ENCODE data around the gene NDUFS8. TPM values are rescaled to one million over a fixed set of nuclear protein-coding genes. Genes with fewer than 3 reads are reported as not detected.
A peak's percentile ranks its signal among the peaks of the same experiment; 100 is the strongest.

The NDUFS8 gene
- total RNA-seq, 3 donors from 2014 or later (not counting 1 experiment from before 2014, with no cell fraction given), result 84.5 to 95.2 (median 90.7) TPM

GRCh38 chr11:68004551-68005335 is 25.7 kb upstream of the NDUFS8 start:
- H3K27me3 Mint-ChIP-seq (ENCODE audit: low read depth in 2 of 2), result no peaks in the 10 kb centered on the region
- ATAC-seq, result no peak
- peaks cover 60% of the 10 kb centered on the region for H3K4me1 ChIP-seq (ENCODE audit: control insufficient read depth, insufficient read depth, low read length)
- no peaks in the 10 kb centered on the region for H3K9me3 Mint-ChIP-seq
- H3K27ac Mint-ChIP-seq, result peak overlapping the region in 1 of 2 donors; percentile 78
- no peaks in the 10 kb centered on the region for H3K27me3 ChIP-seq (ENCODE audit: control insufficient read depth, insufficient read depth, low read length)
- peak overlapping the region; percentile 91 for H3K4me3 Mint-ChIP-seq
- no peak for TF ChIP-seq CTCF (IDR thresholded peaks at IDR 0.05)
- H3K36me3 Mint-ChIP-seq, result no peaks in the 10 kb centered on the region
- H3K36me3 ChIP-seq (ENCODE audit: control insufficient read depth, insufficient read depth, low read length), result no peaks in the 10 kb centered on the region
- no peaks in the 10 kb centered on the region for H3K9me3 ChIP-seq (ENCODE audit: control insufficient read depth, insufficient read depth, low read length)
- 83% methylated on average over 14 of the region's 14 CpGs for WGBS (ENCODE audit: insufficient coverage)
- H3K27ac ChIP-seq (ENCODE audit: low read length), result no peak overlapping the region
- H3K4me3 ChIP-seq (ENCODE audit: low read length), result peak overlapping the region; percentile 32
- H3K4me1 Mint-ChIP-seq, result peaks cover 9 to 31% of the 10 kb centered on the region in 2 donors
- DNase-seq, result no peak
- intact Hi-C loops (cut with micrococcal nuclease), result loop anchor here (10.0 kb wide), 1 partner anchor 200 kb away; no protein-coding TSS in a partner anchor

- Mint-ChIP-seq H3K27me3 (ENCODE audit: low read depth in 2 of 2) (no peaks in the 10 kb centered on the region), H3K4me3 (no peak overlapping the region), H3K36me3 (no peaks in the 10 kb centered on the region), H3K9me3 (no peaks in the 10 kb centered on the region), H3K27ac (no peak overlapping the region), H3K4me1 (peaks cover 17 to 42% of the 10 kb centered on the region in 2 donors)
- intact Hi-C loops (cut with micrococcal nuclease), result loop anchor here (10.0 kb wide), 1 partner anchor 198 kb away; no protein-coding TSS in a partner anchor
- no peaks in the 10 kb centered on the region for H3K36me3 ChIP-seq (ENCODE audit: control insufficient read depth, insufficient read depth, low read length)
- H3K9me3 ChIP-seq (ENCODE audit: control insufficient read depth, insufficient read depth, low read length), result no peaks in the 10 kb centered on the region
- no peak overlapping the region for H3K27ac ChIP-seq (ENCODE audit: low read length)
- no peak for ATAC-seq
- no peaks in the 10 kb centered on the region for H3K27me3 ChIP-seq (ENCODE audit: control insufficient read depth, insufficient read depth, low read length)
- no peak for DNase-seq
- H3K4me1 ChIP-seq (ENCODE audit: control insufficient read depth, insufficient read depth, low read length), result peaks cover 64% of the 10 kb centered on the region
- TF ChIP-seq CTCF (IDR thresholded peaks at IDR 0.05), result no peak
- 96% methylated on average over 7 of the region's 7 CpGs for WGBS (ENCODE audit: insufficient coverage)
- no peak overlapping the region for H3K4me3 ChIP-seq (ENCODE audit: low read length)
Measured at GRCh38 chr11:68006606-68007166, 23.8 kb upstream of the NDUFS8 start.

GRCh38 chr11:68007498-68008380 is 22.7 kb upstream of the NDUFS8 start:
- peaks cover 64% of the 10 kb centered on the region for H3K4me1 ChIP-seq (ENCODE audit: control insufficient read depth, insufficient read depth, low read length)
- DNase-seq (no peak), ATAC-seq (no peak)
- no peaks in the 10 kb centered on the region for H3K27me3 Mint-ChIP-seq (ENCODE audit: low read depth in 2 of 2)
- H3K4me3 Mint-ChIP-seq, result no peak overlapping the region
- H3K4me3 ChIP-seq (ENCODE audit: low read length), result no peak overlapping the region
- no peak overlapping the region for H3K27ac ChIP-seq (ENCODE audit: low read length)
- no peaks in the 10 kb centered on the region for H3K36me3 Mint-ChIP-seq
- no peaks in the 10 kb centered on the region for H3K36me3 ChIP-seq (ENCODE audit: control insufficient read depth, insufficient read depth, low read length)
- H3K9me3 ChIP-seq (ENCODE audit: control insufficient read depth, insufficient read depth, low read length), result no peaks in the 10 kb centered on the region
- WGBS (ENCODE audit: insufficient coverage), result 86% methylated on average over 16 of the region's 16 CpGs
- intact Hi-C loops (cut with micrococcal nuclease), result loop anchor here (10.0 kb wide), 1 partner anchor 197 kb away; no protein-coding TSS in a partner anchor
- H3K9me3 Mint-ChIP-seq, result no peaks in the 10 kb centered on the region
- H3K27me3 ChIP-seq (ENCODE audit: control insufficient read depth, insufficient read depth, low read length), result no peaks in the 10 kb centered on the region
- H3K4me1 Mint-ChIP-seq, result peaks cover 21 to 42% of the 10 kb centered on the region in 2 donors
- no peak overlapping the region for H3K27ac Mint-ChIP-seq
- TF ChIP-seq CTCF (IDR thresholded peaks at IDR 0.05), result no peak
